GM23248 (cell line): ENCODE results near the gene GPSM1.

Source experiments
- EZH2 ChIP-seq: fragments of 200-600 bp; sonication (generic); IDR thresholded peaks from 2 replicates; pipeline ENCODE4 v1.6.1; 2018; ENCODE audit warnings: antibody characterized with exemption, mild to moderate bottlenecking; ENCODE audit not compliant: insufficient read depth, poor library complexity, severe bottlenecking
- EZH2phosphoT487 ChIP-seq: fragments of 200-600 bp; sonication (generic); IDR thresholded peaks from 2 replicates; pipeline ENCODE4 v1.6.1; 2018; ENCODE audit warnings: antibody characterized with exemption, moderate library complexity, mild to moderate bottlenecking, low read depth; ENCODE audit not compliant: insufficient read depth

DNA sequence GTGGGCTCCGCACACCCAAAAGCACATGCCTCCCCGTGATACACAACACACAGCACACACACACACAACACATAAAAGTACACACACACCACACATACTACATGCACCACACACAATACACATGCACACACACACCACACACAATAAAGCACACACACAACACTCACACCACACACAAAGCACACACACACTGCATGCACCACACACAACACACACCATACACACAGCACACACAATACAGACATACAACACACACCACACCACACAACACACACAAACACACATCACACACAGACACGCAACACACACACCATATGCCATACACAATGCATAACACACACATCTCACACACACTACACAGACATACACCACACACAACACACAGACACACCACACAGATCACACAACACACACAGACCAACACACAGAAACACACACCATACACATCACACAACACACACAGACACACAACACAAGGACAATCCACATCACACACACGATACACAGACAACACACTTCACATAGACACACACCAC is 20.1 kb upstream of the GPSM1 start:
- TF ChIP-seq EZH2phosphoT487: no peak
- TF ChIP-seq EZH2: no peak
